Measurements from ENCODE around the gene SYT9. TPM values are rescaled to one million over a fixed set of nuclear protein-coding genes. Genes with fewer than 3 reads are reported as not detected.

The SYT9 gene
- total and polyA plus RNA-seq, 4 donors, result 0.05 to 5.4 (median 2.6) TPM

GRCh38 chr11:7499081-7499480, 247.4 kb downstream of the SYT9 start:
- TF ChIP-seq FOXA1 (IDR thresholded peaks at IDR 0.05) (no peak), REST (IDR thresholded peaks at IDR 0.05) (no peak), FOXA2 (IDR thresholded peaks at IDR 0.05) (no peak), RXRA (IDR thresholded peaks at IDR 0.05) (no peak), TAF1 (conservative IDR thresholded peaks at IDR 0.05) (no peak), CTCF (IDR thresholded peaks at IDR 0.05; ENCODE audit: low read depth, low read length, missing input control) (no peak), HNF4G (IDR thresholded peaks at IDR 0.05) (no peak), YY1 (IDR thresholded peaks at IDR 0.05) (no peak), RAD21 (IDR thresholded peaks at IDR 0.05) (no peak), GABPA (IDR thresholded peaks at IDR 0.05 in 1 of 2, conservative IDR thresholded peaks at IDR 0.05 in 1 of 2) (no peak), EGR1 (IDR thresholded peaks at IDR 0.05; ENCODE audit: low read depth in 2 of 2) (no peak), NR2F2 (IDR thresholded peaks at IDR 0.05) (no peak), JUND (IDR thresholded peaks at IDR 0.05) (no peak), HNF4A (conservative IDR thresholded peaks at IDR 0.05) (no peak), ATF3 (IDR thresholded peaks at IDR 0.05) (no peak), SP1 (IDR thresholded peaks at IDR 0.05) (no peak)
- TF ChIP-seq, protein P1, sequence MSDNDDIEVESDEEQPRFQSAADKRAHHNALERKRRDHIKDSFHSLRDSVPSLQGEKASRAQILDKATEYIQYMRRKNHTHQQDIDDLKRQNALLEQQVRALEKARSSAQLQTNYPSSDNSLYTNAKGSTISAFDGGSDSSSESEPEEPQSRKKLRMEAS (IDR thresholded peaks at IDR 0.05), result no peak
- Histone ChIP-seq H3K9ac (ENCODE audit: low read depth in 1 of 2, low read length in 2 of 2) (no peak overlapping the region), H3K27me3 (ENCODE audit: control insufficient read depth in 4 of 4, insufficient read depth in 4 of 4, low read length in 3 of 4) (no peaks in the 10 kb centered on the region), H3K4me1 (ENCODE audit: control insufficient read depth in 4 of 4, insufficient read depth in 4 of 4, low read length in 3 of 4) (no peaks in the 10 kb centered on the region), H3K4me3 (ENCODE audit: low read depth in 1 of 3, low read length in 3 of 3) (no peak overlapping the region), H3K9me3 (ENCODE audit: control insufficient read depth in 4 of 4, low read length in 3 of 4) (no peaks in the 10 kb centered on the region), H3K27ac (ENCODE audit: low read depth in 1 of 2, low read length in 2 of 2) (no peak overlapping the region), H3K36me3 (ENCODE audit: control insufficient read depth in 4 of 4, insufficient read depth in 3 of 4, low read depth in 1 of 4, low read length in 3 of 4) (peaks cover 0 to 2% (median 0%) of the 10 kb centered on the region in 4 donors)
- WGBS, result 93% methylated on average over 1 of the region's 1 CpG
- no peak for DNase-seq (ENCODE audit: low spot score)

GRCh38 chr11:7500251-7500650, 248.5 kb downstream of the SYT9 start:
- Histone ChIP-seq H3K4me3 (ENCODE audit: low read depth in 1 of 3, low read length in 3 of 3) (no peak overlapping the region), H3K36me3 (ENCODE audit: control insufficient read depth in 4 of 4, insufficient read depth in 3 of 4, low read depth in 1 of 4, low read length in 3 of 4) (peaks cover 0 to 2% (median under 1%) of the 10 kb centered on the region in 4 donors), H3K9ac (ENCODE audit: low read depth in 1 of 2, low read length in 2 of 2) (no peak overlapping the region), H3K27ac (ENCODE audit: low read depth in 1 of 2, low read length in 2 of 2) (no peak overlapping the region), H3K4me1 (ENCODE audit: control insufficient read depth in 4 of 4, insufficient read depth in 4 of 4, low read length in 3 of 4) (no peaks in the 10 kb centered on the region), H3K27me3 (ENCODE audit: control insufficient read depth in 4 of 4, insufficient read depth in 4 of 4, low read length in 3 of 4) (no peaks in the 10 kb centered on the region), H3K9me3 (ENCODE audit: control insufficient read depth in 4 of 4, low read length in 3 of 4) (no peaks in the 10 kb centered on the region)
- 96% methylated on average over 3 of the region's 3 CpGs for WGBS
- TF ChIP-seq FOXA2 (IDR thresholded peaks at IDR 0.05) (no peak), GABPA (IDR thresholded peaks at IDR 0.05 in 1 of 2, conservative IDR thresholded peaks at IDR 0.05 in 1 of 2) (no peak), JUND (IDR thresholded peaks at IDR 0.05) (no peak), RXRA (IDR thresholded peaks at IDR 0.05) (no peak), FOXA1 (IDR thresholded peaks at IDR 0.05) (no peak), ATF3 (IDR thresholded peaks at IDR 0.05) (no peak), HNF4A (conservative IDR thresholded peaks at IDR 0.05) (no peak)
- TF ChIP-seq, protein P2, sequence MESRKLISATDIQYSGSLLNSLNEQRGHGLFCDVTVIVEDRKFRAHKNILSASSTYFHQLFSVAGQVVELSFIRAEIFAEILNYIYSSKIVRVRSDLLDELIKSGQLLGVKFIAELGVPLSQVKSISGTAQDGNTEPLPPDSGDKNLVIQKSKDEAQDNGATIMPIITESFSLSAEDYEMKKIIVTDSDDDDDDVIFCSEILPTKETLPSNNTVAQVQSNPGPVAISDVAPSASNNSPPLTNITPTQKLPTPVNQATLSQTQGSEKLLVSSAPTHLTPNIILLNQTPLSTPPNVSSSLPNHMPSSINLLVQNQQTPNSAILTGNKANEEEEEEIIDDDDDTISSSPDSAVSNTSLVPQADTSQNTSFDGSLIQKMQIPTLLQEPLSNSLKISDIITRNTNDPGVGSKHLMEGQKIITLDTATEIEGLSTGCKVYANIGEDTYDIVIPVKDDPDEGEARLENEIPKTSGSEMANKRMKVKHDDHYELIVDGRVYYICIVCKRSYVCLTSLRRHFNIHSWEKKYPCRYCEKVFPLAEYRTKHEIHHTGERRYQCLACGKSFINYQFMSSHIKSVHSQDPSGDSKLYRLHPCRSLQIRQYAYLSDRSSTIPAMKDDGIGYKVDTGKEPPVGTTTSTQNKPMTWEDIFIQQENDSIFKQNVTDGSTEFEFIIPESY (IDR thresholded peaks at IDR 0.05), result no peak
- TF ChIP-seq, protein P1 (IDR thresholded peaks at IDR 0.05), result no peak
- no peak for DNase-seq (ENCODE audit: low spot score)

All from liver (tissue), 9 donors.